ENCODE results near the gene APCDD1L.
"Not testable (repeated sequence)": the region's sequence is repeated elsewhere in the genome, so short reads cannot be mapped to it uniquely, and the experiment has no call there.

DNA sequence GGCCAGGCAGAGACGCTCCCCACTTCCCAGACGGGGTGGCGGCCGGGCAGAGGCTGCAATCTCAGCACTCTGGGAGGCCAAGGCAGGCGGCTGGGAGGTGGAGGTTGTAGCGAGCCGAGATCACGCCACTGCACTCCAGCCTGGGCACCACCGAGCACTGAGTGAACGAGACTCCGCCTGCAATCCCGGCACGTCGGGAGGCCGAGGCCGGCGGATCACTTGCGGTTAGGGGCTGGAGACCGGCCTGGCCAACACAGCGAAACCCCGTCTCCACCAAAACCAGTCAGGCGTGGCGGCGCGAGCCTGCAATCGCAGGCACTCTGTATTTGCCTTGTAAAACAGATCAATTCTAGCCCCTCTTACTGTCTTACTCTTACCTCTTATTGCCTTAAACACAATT lies 100.4 kb downstream of the APCDD1L start:
- TF ChIP-seq POLR2A, POLR2AphosphoS5 (IDR thresholded peaks at IDR 0.05): not testable (repeated sequence)
- TF ChIP-seq, protein P1, sequence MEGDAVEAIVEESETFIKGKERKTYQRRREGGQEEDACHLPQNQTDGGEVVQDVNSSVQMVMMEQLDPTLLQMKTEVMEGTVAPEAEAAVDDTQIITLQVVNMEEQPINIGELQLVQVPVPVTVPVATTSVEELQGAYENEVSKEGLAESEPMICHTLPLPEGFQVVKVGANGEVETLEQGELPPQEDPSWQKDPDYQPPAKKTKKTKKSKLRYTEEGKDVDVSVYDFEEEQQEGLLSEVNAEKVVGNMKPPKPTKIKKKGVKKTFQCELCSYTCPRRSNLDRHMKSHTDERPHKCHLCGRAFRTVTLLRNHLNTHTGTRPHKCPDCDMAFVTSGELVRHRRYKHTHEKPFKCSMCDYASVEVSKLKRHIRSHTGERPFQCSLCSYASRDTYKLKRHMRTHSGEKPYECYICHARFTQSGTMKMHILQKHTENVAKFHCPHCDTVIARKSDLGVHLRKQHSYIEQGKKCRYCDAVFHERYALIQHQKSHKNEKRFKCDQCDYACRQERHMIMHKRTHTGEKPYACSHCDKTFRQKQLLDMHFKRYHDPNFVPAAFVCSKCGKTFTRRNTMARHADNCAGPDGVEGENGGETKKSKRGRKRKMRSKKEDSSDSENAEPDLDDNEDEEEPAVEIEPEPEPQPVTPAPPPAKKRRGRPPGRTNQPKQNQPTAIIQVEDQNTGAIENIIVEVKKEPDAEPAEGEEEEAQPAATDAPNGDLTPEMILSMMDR (IDR thresholded peaks at IDR 0.05), result not testable (repeated sequence)

Measured in sigmoid colon (tissue), 4 donors.